Spleen (tissue), 11 donors: Measurements from ENCODE around the gene ZNF841. TPM values are rescaled to one million over a fixed set of nuclear protein-coding genes. Genes with fewer than 3 reads are reported as not detected.

Experiments
- DNase-seq: peaks from one replicate; pipeline ENCODE4 v3.0.0-alpha.2; 2020
- H3K27ac ChIP-seq, 8 donors: fragments of 200-600 bp; sonication (generic) in 7 of 8; 1 replicate in 4 of 8; 2 replicates in 4 of 8; pipeline versions ENCODE4 v1.5.0 to v1.8.0; 2016 to 2021; ENCODE audit warnings: inconsistent platforms in 4 of 8, mild to moderate bottlenecking in 4 of 8, moderate library complexity in 1 of 8
- H3K27me3 ChIP-seq, 7 donors: fragments of 200-600 bp; sonication (generic) in 6 of 7; replicated peaks in 1 of 7; 1 replicate in 4 of 7; 2 replicates in 3 of 7; pipeline versions ENCODE4 v1.5.0 to v1.8.0; 2016 to 2021; ENCODE audit warnings: inconsistent platforms in 3 of 7, mild to moderate bottlenecking in 1 of 7
- H3K36me3 ChIP-seq, 6 donors: fragments of 200-600 bp; sonication (generic) in 5 of 6; 1 replicate in 4 of 6; 2 replicates in 2 of 6; pipeline versions ENCODE4 v1.5.0 to v1.8.0; 2016 to 2021; ENCODE audit warnings: inconsistent platforms in 2 of 6
- H3K4me1 ChIP-seq, 6 donors: fragments of 200-600 bp; sonication (generic) in 5 of 6; 1 replicate in 3 of 6; 2 replicates in 3 of 6; pipeline versions ENCODE4 v1.5.0 to v1.8.0; 2016 to 2021; ENCODE audit warnings: inconsistent platforms in 3 of 6
- H3K4me3 ChIP-seq, 8 donors: fragments of 200-600 bp; sonication (generic) in 7 of 8; 1 replicate in 4 of 8; 2 replicates in 4 of 8; pipeline versions ENCODE4 v1.5.0 to v1.8.0; 2016 to 2021; ENCODE audit warnings: inconsistent platforms in 4 of 8, mild to moderate bottlenecking in 4 of 8, moderate library complexity in 2 of 8
- H3K9me3 ChIP-seq, 8 donors: fragments of 200-600 bp; sonication (generic) in 7 of 8; 1 replicate in 4 of 8; 2 replicates in 4 of 8; pipeline versions ENCODE4 v1.5.0 to v1.8.0; 2016 to 2021; ENCODE audit warnings: inconsistent platforms in 4 of 8
- CTCF ChIP-seq, 11 experiments: fragments of 200-600 bp in 7 of 11; fragments of 450-650 bp in 4 of 11; sonication (generic) in 4 of 11; IDR thresholded peaks in 8 of 11; conservative IDR thresholded peaks in 3 of 11; 1 replicate in 7 of 11; 2 replicates in 4 of 11; pipeline versions ENCODE4 v1.4.0 to v1.8.0; 2016 to 2021; ENCODE audit warnings: antibody characterized with exemption in 11 of 11, inconsistent platforms in 4 of 11, mild to moderate bottlenecking in 1 of 11
- POLR2A ChIP-seq, 3 donors: fragments of 450-650 bp; IDR thresholded peaks; one replicate each; pipeline ENCODE4 v1.5.1; 2017; ENCODE audit warnings: antibody characterized with exemption in 3 of 3, mild to moderate bottlenecking in 1 of 3
- POLR2AphosphoS5 ChIP-seq, 3 donors: sonication (generic); formaldehyde crosslinking; IDR thresholded peaks; one replicate each; pipeline ENCODE4 v1.5.1; 2017; ENCODE audit warnings: antibody characterized with exemption in 3 of 3
- WGBS, 5 donors: extraction: QIAGEN DNeasy Blood & Tissue Kit in 3 of 5; methylation state at CpG; one replicate each; pipeline versions ENCODE4 v1.1.5 to v1.1.7; 2013 to 2018; 5-methylcytosine and 5-hydroxymethylcytosine counted together
- intact Hi-C: fragments of 100-400 bp; cut with DNase I; formaldehyde crosslinking; loops from one replicate; pipeline ENCODE4 v1.15.0; 2023; ENCODE audit warnings: low total_unique reads
- polyA plus RNA-seq, 3 donors: library from polyadenylated mRNA; stranded (reverse); fragments of 200-250 nt; gene quantifications; one replicate each; pipeline ENCODE4 v1.2.1, GENCODE V29; 2013
- total RNA-seq, 7 donors: library from RNA; depleted of rRNA in 3 of 7; stranded (reverse); fragments of >200 nt in 3 of 7; fragmentation: NEBNext Ultra II Directional in 4 of 7; extraction: Animal tissue kit (Norgen Biotek cat#: 25700) in 4 of 7; gene quantifications; one replicate each; pipeline versions ENCODE4 v1.1.0 to v1.2.1, GENCODE V29; 2016 to 2021
- donor health status: healthy with polysubstance abuse.
- donor health status: DM: no; HTN: no; CAD: no; lungs with moderate emphysema.
- donor health status: DM: no; HTN: no; CAD: no.
- donor health status: Bipolar disorder and iron deficiency.
- donor health status: healthy.
- donor health status: DM: no; HTN: no; CAD: no.
- donor health status: DM: yes; HTN: yes; CAD: no.

ZNF841 gene
- total and polyA plus RNA-seq, 10 donors: 6.0 to 39.9 (median 28.1) TPM

GRCh38 chr19:52140032-52140710 lies 44.6 kb upstream of the ZNF841 start:
- TF ChIP-seq POLR2A (IDR thresholded peaks at IDR 0.05): no peak
- TF ChIP-seq POLR2AphosphoS5 (IDR thresholded peaks at IDR 0.05): no peak
- no peak for TF ChIP-seq CTCF (IDR thresholded peaks at IDR 0.05 in 8 of 11, conservative IDR thresholded peaks at IDR 0.05 in 3 of 11)
- H3K4me1 ChIP-seq: peaks cover 7 to 28% (median 23%) of the 10 kb centered on the region in 6 donors
- no peaks in the 10 kb centered on the region for H3K27me3 ChIP-seq
- peaks cover 0 to 7% (median 0%) of the 10 kb centered on the region in 6 donors for H3K36me3 ChIP-seq
- H3K4me3 ChIP-seq: peak overlapping the region; percentile 84 to 99 (median 91)
- intact Hi-C loops: loop anchor here (5.0 kb wide), 1 partner anchor 47 kb away; no protein-coding TSS in a partner anchor
- peaks cover 0 to 51% (median 12%) of the 10 kb centered on the region in 8 donors for H3K9me3 ChIP-seq
- WGBS, 5 donors: 23 to 28% (median 25%) methylated on average over 22 of the region's 22 CpGs
- peak; percentile 99 for DNase-seq
- H3K27ac ChIP-seq: peak overlapping the region; percentile 88 to 97 (median 94)

- peaks cover 7 to 28% (median 23%) of the 10 kb centered on the region in 6 donors for H3K4me1 ChIP-seq
- peaks cover 0 to 54% (median 12%) of the 10 kb centered on the region in 8 donors for H3K9me3 ChIP-seq
- intact Hi-C loops: loop anchor here (2.0 to 5.0 kb wide), 2 partner anchors 48 to 97 kb away; no protein-coding TSS in a partner anchor
- H3K27me3 ChIP-seq: no peaks in the 10 kb centered on the region
- H3K27ac ChIP-seq: peak within 1 kb of the TSS; percentile 88 to 97 (median 94)
- H3K36me3 ChIP-seq: peaks cover 0 to 14% (median 0%) of the 10 kb centered on the region in 6 donors
- H3K4me3 ChIP-seq: peak within 1 kb of the TSS; percentile 84 to 99 (median 91)
- TF ChIP-seq POLR2A (IDR thresholded peaks at IDR 0.05) (peak in 1 of 3 donors; percentile 47), POLR2AphosphoS5 (IDR thresholded peaks at IDR 0.05) (peak; percentile 82 to 92 (median 83)), CTCF (IDR thresholded peaks at IDR 0.05 in 8 of 11, conservative IDR thresholded peaks at IDR 0.05 in 3 of 11) (peak; percentile 75 to 90 (median 87))
- DNase-seq: peak; percentile 96
- 0 to 1% (median 1%) methylated on average over 49 of the region's 49 CpGs for WGBS, 5 donors
Observed at GRCh38 chr19:52139252-52140031, 43.9 kb upstream of the ZNF841 start, which contains the start of gene ZNF616. ZNF616 (minus strand) TSS chr19:52139938; CDS start chr19:52130512, 9,426 bp downstream.

GRCh38 chr19:52138983-52139251 lies 43.4 kb upstream of the ZNF841 start:
- Histone ChIP-seq H3K4me1 (peaks cover 7 to 28% (median 23%) of the 10 kb centered on the region in 6 donors), H3K36me3 (peaks cover 0 to 17% (median 0%) of the 10 kb centered on the region in 6 donors), H3K27me3 (no peaks in the 10 kb centered on the region), H3K27ac (peak overlapping the region; percentile 88 to 97 (median 94)), H3K9me3 (peaks cover 0 to 54% (median 13%) of the 10 kb centered on the region in 8 donors), H3K4me3 (peak overlapping the region; percentile 84 to 99 (median 91))
- WGBS, 5 donors: 0 to 1% (median 0%) methylated on average over 7 of the region's 7 CpGs
- DNase-seq: no peak
- intact Hi-C loops: loop anchor here (2.0 kb wide), 1 partner anchor 98 kb away; no protein-coding TSS in a partner anchor
- TF ChIP-seq POLR2AphosphoS5 (IDR thresholded peaks at IDR 0.05) (no peak), POLR2A (IDR thresholded peaks at IDR 0.05) (no peak), CTCF (IDR thresholded peaks at IDR 0.05 in 8 of 11, conservative IDR thresholded peaks at IDR 0.05 in 3 of 11) (no peak)
